H4 (cell line): ENCODE measurements around the gene UGT1A3. TPM values are rescaled to one million over a fixed set of nuclear protein-coding genes. Genes with fewer than 3 reads are reported as not detected.
A peak's percentile ranks its signal among the peaks of the same experiment; 100 is the strongest.

Source experiments
- DNase-seq: peaks from one replicate; pipeline ENCODE4 v3.0.0-alpha.2; 2015; ENCODE audit warnings: low spot score
- total RNA-seq: library from RNA; depleted of rRNA; stranded (reverse); fragments of >200 nt; shearing (Covaris generic); gene quantifications from 2 replicates; pipeline ENCODE4 v1.2.3, GENCODE V29; 2014

UGT1A3 gene
- total RNA-seq, 1 experiment from 2014 or later, result not detected

- no peak for DNase-seq
Observed at GRCh38 chr2:233795735-233796171, 66.9 kb downstream of the UGT1A3 start.

- no peak for DNase-seq
Observed at GRCh38 chr2:233796254-233796653, 67.4 kb downstream of the UGT1A3 start.

DNA sequence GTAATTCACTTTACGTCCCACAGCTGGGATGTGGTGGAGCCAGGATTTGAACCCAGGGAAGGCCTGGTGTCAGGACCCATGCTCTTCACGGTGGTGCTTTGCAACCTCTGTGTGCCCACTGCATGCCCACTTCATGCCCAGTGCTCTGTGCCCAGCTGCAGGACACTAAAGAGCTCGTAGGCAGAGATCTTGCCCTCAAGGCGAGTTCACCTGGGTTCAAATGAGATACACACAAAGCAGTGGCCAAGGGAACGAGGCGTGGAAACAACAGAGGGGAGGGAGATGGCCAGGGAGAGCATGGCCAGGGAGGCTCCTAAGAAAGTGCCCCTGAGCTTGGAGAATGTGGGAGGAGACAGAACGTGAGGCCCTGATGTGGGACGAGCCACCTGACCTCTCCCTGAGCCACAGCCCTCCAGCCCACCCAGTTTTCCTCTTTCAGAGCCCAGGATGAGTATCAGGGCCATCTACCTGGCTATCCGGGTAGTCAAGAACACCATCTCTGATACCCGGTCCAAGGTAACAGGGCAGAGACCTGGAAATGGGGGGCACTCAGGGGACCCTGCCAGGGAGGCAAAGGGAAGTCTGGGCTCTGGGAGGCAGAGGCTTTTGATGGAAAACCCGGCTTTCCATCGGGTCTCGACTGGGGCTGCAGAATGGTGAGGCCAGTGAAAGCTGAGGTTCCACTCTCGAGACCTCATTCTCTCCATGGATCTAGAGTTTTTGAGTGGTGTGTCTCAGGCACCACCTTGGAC is 69.7 kb downstream of the UGT1A3 start:
- no peak for DNase-seq

DNA sequence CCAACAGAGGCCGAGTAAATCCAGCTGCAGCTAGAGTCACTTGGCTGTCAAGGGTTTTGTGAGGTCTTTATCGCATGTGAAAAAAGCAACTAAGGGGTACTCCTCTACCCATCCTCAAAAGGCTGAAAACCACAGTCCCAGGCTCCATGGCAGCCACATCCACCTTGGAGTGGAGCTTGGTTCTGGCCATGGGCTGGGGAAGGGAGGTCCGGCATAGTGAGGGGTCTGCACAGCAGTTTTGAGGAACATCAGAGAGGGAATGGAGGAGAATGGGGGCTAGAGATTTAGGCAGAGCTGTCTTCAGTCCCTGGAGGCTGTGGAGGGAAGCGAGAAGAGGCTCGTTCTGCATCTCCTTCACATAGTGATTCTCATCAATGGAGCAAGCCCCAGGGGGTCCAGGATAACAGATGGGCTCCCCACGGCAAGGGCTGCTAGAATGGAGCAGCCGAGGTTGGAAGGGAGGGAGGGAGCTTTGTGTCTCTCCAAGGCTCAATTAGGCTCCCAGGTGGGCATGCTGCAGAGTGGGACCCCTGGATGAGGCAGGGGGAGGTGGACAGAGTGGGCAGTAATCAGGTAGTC is 70.3 kb downstream of the UGT1A3 start:
- no peak for DNase-seq

- DNase-seq, result no peak
Observed at GRCh38 chr2:233799716-233800115, 70.9 kb downstream of the UGT1A3 start.

- DNase-seq, result no peak
Observed at GRCh38 chr2:233800208-233800607, 71.4 kb downstream of the UGT1A3 start.

- DNase-seq, result peak; percentile 67
Observed at GRCh38 chr2:233801357-233802131, 72.7 kb downstream of the UGT1A3 start.

GRCh38 chr2:233802132-233802815 is 73.4 kb downstream of the UGT1A3 start:
- DNase-seq, result no peak

DNA sequence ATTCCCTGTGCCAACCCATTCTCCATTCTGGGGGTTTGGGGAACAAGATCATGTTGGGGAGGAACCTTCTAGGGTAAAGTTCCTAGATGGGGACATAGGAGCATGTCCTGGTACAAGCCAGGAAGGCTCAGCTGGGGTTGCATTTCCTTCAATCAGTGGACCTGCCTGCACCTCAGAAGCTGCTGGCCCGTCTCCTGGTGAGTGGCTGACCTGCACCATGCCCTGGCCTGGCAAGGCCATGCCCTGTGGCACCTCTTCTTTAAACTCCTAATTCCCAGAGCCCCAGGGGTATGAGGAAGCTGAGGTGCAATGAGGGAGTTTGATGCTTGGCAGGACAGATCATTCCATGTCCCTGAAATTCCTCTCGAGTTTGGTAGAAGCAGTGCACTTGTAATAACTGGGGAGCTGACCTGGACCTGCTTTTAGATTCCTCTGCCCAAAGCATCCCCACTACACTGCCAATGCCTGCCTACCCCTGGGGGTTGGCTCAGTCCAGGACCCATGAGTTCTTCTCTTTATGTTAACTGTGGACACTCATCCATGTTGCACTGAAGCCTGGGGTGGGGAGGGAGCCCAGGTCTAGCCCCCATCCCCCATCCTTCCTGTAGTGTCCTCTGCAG is 74.6 kb downstream of the UGT1A3 start:
- DNase-seq, result no peak

- no peak for DNase-seq
Observed at GRCh38 chr2:233803994-233804393, 75.2 kb downstream of the UGT1A3 start.

- no peak for DNase-seq
Observed at GRCh38 chr2:233807215-233807865, 78.5 kb downstream of the UGT1A3 start.

- no peak for DNase-seq
Observed at GRCh38 chr2:233807966-233808935, 79.4 kb downstream of the UGT1A3 start.

GRCh38 chr2:233810385-233810784 is 81.5 kb downstream of the UGT1A3 start:
- DNase-seq, result no peak

DNA sequence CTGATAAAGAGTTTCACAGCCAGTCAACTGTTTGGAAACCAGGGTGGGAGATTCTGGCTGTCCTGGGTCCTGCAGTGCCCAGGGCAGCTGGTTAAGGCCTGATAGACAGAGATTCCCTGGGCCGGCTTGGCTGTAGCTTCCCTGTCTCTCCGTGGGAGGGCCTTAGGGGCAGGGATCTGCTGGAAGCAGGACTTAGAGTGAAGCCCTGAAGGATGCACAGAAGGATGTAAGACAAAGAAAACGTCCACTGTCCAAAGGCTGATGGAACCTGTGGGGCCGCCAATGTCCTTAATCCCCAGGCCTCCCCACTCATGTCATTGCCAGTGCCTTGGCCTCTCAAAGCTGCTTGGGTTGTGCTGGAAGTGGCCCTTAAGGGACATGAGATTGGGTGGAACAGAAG is 82.2 kb downstream of the UGT1A3 start:
- no peak for DNase-seq

DNA sequence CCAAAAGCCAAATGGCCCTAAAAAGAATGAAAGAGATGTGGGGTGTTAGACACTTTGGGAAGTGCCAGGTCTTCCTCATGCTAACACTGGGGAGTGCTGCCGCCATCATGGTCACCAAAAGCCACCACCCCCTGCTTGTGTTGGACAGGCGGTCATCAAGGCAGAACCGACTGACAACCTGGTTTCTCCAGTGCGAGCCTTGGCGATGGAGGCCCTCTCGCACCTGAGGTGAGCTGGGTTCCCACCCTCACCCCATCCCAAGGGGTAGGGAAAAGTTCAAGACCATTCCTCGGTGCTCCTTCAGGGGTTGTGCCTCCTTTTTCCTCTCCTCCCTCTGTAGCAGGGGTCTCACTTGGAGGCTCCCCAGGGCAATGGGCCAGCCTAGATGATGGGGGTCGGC is 82.9 kb downstream of the UGT1A3 start:
- no peak for DNase-seq

GRCh38 chr2:233813236-233814055 is 84.6 kb downstream of the UGT1A3 start:
- no peak for DNase-seq

DNA sequence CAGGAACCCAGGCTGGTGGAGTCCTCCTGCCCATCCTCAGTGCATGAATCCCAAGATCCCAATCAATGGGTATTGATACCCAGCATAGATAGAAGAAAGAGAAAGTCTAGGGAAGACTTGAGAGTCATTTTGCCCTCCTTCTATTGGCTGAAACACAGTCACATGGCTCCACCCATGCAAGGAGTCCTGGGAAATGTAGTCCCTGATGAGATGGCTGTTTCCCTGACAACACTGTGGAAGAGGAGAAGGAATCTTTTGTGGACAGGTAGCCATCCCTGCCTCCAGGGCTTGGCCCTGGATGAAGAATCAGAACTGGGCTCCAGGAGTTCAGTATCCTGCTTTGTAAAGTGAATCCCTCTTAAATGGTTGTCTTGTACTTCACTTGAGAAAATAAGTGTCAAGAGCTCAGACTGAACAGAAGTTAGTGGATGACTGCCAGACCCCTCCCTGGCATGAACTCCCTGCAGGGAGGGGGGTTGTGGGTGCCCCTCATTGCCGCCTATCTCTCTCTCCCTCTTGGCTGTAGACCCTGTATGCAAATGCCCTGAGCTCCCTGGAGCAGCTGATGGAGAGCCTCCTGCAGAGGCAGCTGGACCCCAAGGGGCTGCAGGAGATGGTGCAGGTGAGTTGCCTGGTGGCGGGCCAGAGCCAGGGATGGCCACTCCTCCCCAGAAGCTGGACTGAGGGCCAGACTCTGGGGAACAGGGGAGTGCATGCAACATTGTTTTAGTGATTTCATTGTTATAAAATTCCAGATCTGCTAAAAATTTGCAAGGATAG is 85.4 kb downstream of the UGT1A3 start:
- no peak for DNase-seq

- no peak for DNase-seq
Observed at GRCh38 chr2:233815861-233816260, 87.0 kb downstream of the UGT1A3 start.
